Erythroblast (primary cell): ENCODE results near the gene TM4SF18.

Experiments used
- GATA1 ChIP-seq: IDR thresholded peaks from 2 replicates; pipeline ENCODE4 v1.6.1; 2011; ENCODE audit warnings: low read depth, mild to moderate bottlenecking, control low read depth, low read length, moderate library complexity
- POLR2A ChIP-seq: IDR thresholded peaks from 2 replicates; pipeline ENCODE4 v1.6.1; 2011; ENCODE audit warnings: mild to moderate bottlenecking, low read length

GRCh38 chr3:149366031-149366430 lies 32.6 kb upstream of the TM4SF18 start:
- no peak for TF ChIP-seq POLR2A
- TF ChIP-seq GATA1 = no peak
